DMS114 treated with DMSO at 0.1 percent for 48 hours (cell line): ENCODE results near the gene LARP1.

Experiments
- DNase-seq: peaks from one replicate; lab custom pipeline; 2025; ENCODE audit not compliant: unreplicated experiment; lab: John Stamatoyannopoulos, UW

LARP1 gene

DNA sequence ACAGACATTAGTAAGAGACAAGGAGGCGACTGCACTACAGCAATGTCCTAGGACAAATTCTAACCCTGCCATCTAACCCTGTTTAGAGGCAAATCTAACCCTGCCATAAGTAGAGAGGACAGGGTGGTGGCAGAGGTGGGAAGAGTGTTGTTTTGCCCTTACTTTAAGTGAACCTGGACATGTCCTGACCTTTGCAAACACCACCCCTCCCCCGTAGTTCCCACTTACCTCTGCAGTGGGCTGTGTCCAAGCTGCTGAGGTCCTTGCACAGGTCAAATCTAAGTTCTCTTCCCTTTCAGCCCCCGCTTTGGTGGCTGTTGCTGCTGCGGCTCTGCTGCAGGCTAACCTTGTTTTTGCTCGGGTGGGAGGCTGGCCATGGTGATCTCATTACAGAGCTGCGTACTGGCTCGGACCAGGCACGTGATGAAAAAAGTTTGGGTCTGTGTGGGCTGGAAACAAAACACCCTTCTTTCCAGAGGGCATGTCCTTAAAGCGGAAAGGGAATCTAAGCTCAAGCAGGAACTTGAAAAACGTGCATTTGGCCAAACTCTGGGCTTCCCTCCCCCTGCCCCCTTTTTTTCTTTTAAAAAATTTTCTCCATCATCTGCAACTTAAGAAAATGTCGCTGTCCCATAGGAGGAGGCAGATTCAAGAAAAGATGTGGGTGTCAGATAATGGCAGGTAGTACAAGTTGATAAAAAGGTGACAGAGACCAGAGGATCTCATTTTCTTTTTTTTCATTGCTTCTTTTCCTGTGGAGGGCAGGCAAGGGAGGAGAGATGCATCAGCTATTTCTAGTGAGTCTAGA is 95.3 kb downstream of the LARP1 start, which contains the start of gene FAXDC2:
TSS of gene FAXDC2 (minus strand) at position 349 of the 808 bp plus-strand sequence. CDS start 12,425 bp downstream, outside the sequence.
- peak; percentile 32 for DNase-seq

- no peak for DNase-seq
These were observed 96.2 kb downstream of the LARP1 start for GRCh38 chr5:154851351-154851750.

DNA sequence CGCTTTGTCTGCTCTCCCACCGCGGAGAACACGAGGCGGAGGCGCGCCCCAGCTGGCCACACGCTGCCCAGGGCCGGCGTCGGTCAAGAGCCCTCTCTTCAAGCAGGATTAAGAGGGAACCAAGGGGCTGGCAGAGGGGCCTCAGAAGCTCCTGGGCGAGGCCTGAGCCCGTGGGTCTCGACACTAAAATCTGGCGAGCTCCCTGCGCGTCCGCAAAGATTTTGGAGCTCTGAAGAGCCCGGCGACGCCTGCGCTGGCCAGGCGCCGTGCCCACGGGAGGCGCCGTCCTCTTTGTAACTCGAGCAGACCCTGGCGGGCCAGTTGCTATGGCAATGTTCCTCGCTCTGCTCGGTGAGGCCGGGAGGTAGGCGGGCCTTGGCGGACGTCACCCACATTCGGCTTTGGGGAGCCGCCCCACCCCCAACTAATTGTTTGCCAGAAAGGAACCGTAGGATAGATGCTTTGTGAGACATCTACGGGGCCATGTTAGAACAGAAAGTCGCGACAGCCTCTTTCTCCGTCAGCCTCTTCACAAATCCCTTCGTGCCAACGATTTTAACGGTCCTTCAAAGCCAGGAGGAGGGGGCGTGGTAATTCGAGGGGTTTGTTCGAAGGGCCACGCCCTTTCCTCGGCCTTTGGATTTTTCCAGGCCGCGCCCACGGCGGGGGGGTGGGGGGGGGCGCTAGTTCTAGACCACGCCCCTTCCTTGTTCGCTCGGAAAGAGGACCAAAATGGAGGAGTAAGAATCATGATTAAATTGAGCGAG is 102.5 kb downstream of the LARP1 start:
- peak; percentile 98 for DNase-seq

DNA sequence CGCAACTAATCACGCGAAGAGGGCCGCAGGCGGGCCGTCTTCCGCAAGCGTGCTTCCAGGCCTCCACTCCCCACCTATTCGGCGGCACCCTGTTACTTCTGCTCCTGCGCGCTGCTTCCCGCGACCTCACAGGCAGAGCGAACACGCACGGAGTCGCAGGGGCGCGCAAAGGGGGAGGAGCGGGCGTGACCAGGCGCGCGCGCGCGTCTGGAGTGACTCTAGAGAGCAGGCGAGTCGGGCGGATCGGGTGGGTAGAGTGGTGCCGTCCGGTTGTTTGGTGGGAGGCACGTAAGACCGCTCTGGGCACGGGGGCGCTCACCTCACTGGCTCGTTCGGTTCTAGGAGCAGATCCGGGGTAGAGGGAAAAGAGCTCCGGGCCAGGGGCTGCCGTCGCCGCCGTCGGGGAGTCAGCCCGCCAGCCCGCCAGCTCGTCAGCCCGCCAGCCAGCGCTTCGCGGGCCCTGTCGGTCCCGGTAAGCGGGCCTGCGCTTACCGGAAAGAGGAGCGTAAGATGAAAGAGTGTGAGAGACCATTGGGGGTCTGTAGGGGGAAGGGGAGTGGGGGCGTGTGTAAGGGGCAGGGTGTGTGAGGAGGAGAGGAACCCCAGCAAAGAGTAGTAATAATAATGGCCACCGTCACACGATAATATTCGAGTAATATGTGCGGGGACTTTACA is 103.3 kb downstream of the LARP1 start, which contains the start of gene CNOT8:
TSS of gene CNOT8 (plus strand) at position 331 of the 675 bp plus-strand sequence. CDS start 4,652 bp downstream, outside the sequence.
- peak; percentile 98 for DNase-seq

GRCh38 chr5:154858972-154859871 is 104.0 kb downstream of the LARP1 start:
- DNase-seq: peak; percentile 18

- no peak for DNase-seq
These were observed 104.9 kb downstream of the LARP1 start for GRCh38 chr5:154860123-154860522.

GRCh38 chr5:154860765-154861164 is 105.6 kb downstream of the LARP1 start:
- DNase-seq: no peak

DNA sequence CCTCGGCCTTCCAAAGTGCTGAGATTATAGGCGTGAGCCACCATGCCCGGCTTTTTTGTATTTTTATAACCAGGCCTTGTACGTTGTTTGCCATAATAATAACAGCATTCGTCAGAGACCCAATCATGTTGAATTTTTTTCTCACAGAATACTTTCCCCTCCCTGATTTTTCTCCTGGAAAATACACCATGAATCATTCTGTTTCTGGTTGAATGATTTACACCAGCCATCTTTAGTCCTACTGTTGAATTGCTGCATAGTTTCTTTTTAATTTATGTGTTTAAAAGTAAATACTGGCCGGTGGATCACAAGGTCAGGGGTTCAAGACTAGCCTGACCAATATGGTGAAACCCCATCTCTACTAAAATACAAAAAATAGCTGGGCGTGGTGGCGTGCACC is 106.8 kb downstream of the LARP1 start:
- DNase-seq: no peak

- DNase-seq: no peak
These were observed 107.6 kb downstream of the LARP1 start for GRCh38 chr5:154862766-154863165.

- no peak for DNase-seq
These were observed 108.3 kb downstream of the LARP1 start for GRCh38 chr5:154863291-154864080.

- no peak for DNase-seq
These were observed 110.4 kb downstream of the LARP1 start for GRCh38 chr5:154865466-154866184.

DNA sequence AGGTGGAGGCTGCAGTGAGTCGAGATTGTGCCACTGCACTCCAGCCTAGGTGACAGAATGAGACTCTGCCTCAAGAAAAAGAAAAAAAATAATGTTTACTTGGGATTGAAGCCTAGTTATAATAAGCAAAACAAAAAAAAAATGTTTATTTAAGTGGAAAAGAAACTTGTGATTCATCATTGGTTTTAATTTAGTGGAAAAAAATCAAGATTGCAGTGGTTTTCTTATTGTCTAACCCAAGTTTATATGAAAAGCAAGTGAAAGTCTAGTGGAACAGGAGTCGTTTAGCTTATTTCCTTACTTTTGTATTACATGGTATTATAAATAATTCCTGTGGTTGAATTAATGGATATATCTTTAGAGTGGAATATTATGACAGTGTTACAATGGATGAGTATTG is 111.7 kb downstream of the LARP1 start:
- no peak for DNase-seq
